ENCODE results near the gene ATMIN.

ATMIN gene

DNA sequence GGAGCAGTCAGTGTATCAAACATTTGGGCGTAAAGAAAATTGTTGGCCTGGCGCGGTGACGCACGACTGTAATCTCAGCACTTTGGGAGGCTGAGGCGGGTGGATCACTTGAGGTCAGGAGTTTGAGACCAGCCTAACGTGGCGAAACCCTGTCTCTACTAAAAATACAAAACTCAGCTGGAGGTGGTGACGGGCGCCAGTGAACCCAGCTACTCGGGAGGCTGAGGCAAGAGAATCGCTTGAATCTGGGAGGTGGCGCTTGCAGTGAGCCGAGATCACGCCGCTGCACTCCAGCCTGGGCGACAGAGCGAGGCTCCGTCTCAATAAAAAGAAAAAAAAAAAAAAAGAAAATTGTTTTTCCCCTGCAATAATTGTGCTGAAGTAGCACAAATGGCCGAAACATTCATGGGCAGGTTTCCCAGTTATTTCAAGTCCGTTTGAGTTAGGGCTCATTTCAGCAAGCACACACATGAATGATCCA is 59.2 kb downstream of the ATMIN start:
- DNase-seq (ENCODE audit: low read depth): no peak
- peak overlapping the region; percentile 71 for H3K4me3 ChIP-seq (ENCODE audit: low read length)
- TF ChIP-seq, protein P1, sequence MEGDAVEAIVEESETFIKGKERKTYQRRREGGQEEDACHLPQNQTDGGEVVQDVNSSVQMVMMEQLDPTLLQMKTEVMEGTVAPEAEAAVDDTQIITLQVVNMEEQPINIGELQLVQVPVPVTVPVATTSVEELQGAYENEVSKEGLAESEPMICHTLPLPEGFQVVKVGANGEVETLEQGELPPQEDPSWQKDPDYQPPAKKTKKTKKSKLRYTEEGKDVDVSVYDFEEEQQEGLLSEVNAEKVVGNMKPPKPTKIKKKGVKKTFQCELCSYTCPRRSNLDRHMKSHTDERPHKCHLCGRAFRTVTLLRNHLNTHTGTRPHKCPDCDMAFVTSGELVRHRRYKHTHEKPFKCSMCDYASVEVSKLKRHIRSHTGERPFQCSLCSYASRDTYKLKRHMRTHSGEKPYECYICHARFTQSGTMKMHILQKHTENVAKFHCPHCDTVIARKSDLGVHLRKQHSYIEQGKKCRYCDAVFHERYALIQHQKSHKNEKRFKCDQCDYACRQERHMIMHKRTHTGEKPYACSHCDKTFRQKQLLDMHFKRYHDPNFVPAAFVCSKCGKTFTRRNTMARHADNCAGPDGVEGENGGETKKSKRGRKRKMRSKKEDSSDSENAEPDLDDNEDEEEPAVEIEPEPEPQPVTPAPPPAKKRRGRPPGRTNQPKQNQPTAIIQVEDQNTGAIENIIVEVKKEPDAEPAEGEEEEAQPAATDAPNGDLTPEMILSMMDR (IDR thresholded peaks at IDR 0.05; ENCODE audit: insufficient read depth, low read depth, low read length, missing control alignments): no peak

DNA sequence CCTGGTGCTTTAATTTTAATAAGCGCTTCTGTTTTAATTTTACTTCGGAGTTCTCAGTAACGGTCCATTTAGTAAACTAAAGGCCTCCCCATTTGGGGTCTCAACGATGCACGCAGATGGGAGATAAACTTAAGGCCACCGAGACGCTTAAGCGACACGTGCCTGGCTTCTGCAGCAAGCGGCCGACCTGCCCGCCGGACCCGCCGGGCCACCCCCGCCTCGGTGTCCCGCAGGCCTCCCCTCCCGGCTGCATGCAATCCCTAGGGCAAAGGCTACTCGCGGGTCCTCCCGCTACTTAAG is 60.0 kb downstream of the ATMIN start:
- DNase-seq (ENCODE audit: low read depth): no peak
- peak overlapping the region; percentile 71 for H3K4me3 ChIP-seq (ENCODE audit: low read length)
- TF ChIP-seq, protein P1 (IDR thresholded peaks at IDR 0.05; ENCODE audit: insufficient read depth, low read depth, low read length, missing control alignments): no peak

DNA sequence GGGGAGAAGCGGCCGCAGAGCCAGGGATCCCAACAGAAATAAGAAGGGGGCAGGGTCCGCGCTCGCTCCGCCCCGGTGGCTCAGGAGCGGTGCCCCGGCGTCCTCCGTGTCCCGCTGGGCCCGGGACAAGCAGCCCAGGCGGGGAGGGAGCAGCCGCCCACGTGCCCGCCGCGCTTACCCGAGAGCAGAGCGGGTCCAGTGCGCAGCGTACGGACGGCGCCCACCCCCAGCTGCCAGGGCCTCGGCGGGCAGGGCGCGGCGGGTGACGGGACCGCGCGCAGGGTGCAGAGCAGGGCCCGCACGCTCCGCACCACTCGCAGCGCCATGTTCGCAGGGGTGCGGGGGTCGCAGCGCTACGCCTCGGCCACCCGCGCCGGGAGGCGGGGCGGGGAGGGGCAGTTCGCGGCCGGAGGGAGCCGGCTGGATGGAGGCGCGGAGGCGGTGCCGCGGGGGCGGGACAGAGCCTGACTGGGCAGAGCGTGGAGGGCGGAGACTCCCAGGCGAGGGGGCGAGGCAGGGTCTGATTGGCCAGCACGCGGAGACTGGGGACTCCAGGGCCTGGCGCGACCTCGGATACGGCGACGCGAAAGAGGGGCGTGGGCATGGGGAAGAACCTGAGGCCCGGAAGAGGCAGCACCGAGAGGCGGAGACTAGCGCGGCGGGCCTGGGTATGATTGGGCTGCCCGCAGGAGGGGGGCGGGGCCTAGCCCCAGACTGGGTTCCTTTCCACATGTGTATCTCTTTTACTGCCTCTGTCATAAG is 60.5 kb downstream of the ATMIN start, which contains the start of gene GCSH:
Gene GCSH, minus strand, starts transcription at position 443 of the 762 bp plus-strand sequence. Its CDS starts 117 bp downstream, at position 326.
- DNase-seq (ENCODE audit: low read depth): peak; percentile 100
- peak within 1 kb of the TSS; percentile 71 for H3K4me3 ChIP-seq (ENCODE audit: low read length)
- TF ChIP-seq, protein P1 (IDR thresholded peaks at IDR 0.05; ENCODE audit: insufficient read depth, low read depth, low read length, missing control alignments): no peak

DNA sequence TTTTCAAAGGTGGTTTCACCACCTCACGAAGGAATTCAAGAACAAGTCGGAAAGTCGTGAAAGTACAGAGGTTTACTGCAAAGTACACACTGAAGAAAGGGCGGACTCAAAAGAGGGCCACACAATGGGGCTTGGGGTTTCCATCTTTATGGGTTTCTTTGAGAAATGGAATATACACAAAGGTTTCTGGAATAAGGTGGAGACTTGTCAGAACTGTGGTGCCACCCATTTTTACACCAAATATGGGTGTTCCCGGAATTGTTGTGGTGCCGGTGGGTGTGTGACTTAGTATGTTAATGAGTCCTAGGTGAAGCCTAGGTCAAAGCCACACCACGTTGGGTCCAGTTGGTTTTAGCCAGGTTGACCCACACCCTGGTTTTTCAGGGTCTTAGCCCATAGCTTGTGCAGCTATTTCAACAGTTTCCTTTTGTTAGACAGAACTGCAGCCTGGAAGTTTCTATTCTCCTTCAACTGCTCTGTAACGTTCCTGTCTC is 61.1 kb downstream of the ATMIN start:
- no peak for DNase-seq (ENCODE audit: low read depth)
- peak overlapping the region; percentile 25 for H3K4me3 ChIP-seq (ENCODE audit: low read length)
- TF ChIP-seq, protein P1 (IDR thresholded peaks at IDR 0.05; ENCODE audit: insufficient read depth, low read depth, low read length, missing control alignments): no peak

Measured in epithelial cell of esophagus (primary cell).